Common myeloid progenitor, CD34-positive (primary cell): Measurements from ENCODE around the gene NRF1.
"Not testable (repeated sequence)": the region's sequence is repeated elsewhere in the genome, so short reads cannot be mapped to it uniquely, and the experiment has no call there.

ENCODE experiments used
- CTCF ChIA-PET: fragments of 350-600 bp; sonication (Branson Sonifier 250); formaldehyde crosslinking; loops from one replicate; lab custom pipeline; 2021; ENCODE audit warnings: antibody characterized with exemption; lab: Charles Lee
- POLR2A ChIA-PET: fragments of 350-600 bp; sonication (Branson Sonifier 250); formaldehyde crosslinking; loops from one replicate; lab custom pipeline; 2021; ENCODE audit warnings: antibody characterized with exemption; lab: Charles Lee
- DNase-seq, 3 donors: peaks; one replicate each; pipeline versions ENCODE4 v3.0.0 to v3.0.0-alpha.2; 2013
- H3K27ac ChIP-seq, 2 experiments: 1 replicate in 1 of 2; 2 replicates in 1 of 2; pipeline ENCODE4 v1.7.0; 2013; ENCODE audit warnings: inconsistent platforms in 2 of 2, low read length in 2 of 2, mild to moderate bottlenecking in 2 of 2, low read depth in 1 of 2, moderate library complexity in 1 of 2; ENCODE audit not compliant: severe bottlenecking in 2 of 2, insufficient read depth in 1 of 2, poor library complexity in 1 of 2
- H3K27me3 ChIP-seq, 5 experiments: replicated peaks in 2 of 5; 1 replicate in 3 of 5; 2 replicates in 2 of 5; pipeline versions ENCODE4 v1.6.1 to v1.7.0; 2013; ENCODE audit warnings: low read length in 4 of 5, mild to moderate bottlenecking in 2 of 5, moderate library complexity in 2 of 5, inconsistent platforms in 1 of 5; ENCODE audit not compliant: insufficient read depth in 5 of 5, control insufficient read depth in 4 of 5
- H3K36me3 ChIP-seq, 4 experiments: 1 replicate in 2 of 4; 2 replicates in 2 of 4; pipeline versions ENCODE4 v1.6.1 to v1.7.0; 2013; ENCODE audit warnings: low read length in 3 of 4, control low read depth in 1 of 4, mild to moderate bottlenecking in 1 of 4; ENCODE audit not compliant: control insufficient read depth in 4 of 4, insufficient read depth in 4 of 4
- H3K4me1 ChIP-seq, 4 experiments: 1 replicate in 3 of 4; 2 replicates in 1 of 4; pipeline versions ENCODE4 v1.6.1 to v1.7.1; 2013; ENCODE audit warnings: low read length in 3 of 4, mild to moderate bottlenecking in 3 of 4, control low read depth in 1 of 4, inconsistent platforms in 1 of 4, moderate library complexity in 1 of 4; ENCODE audit not compliant: control insufficient read depth in 4 of 4, insufficient read depth in 4 of 4; ENCODE audit errors: control extremely low read depth in 1 of 4
- H3K4me3 ChIP-seq, 7 experiments: 1 replicate in 4 of 7; 2 replicates in 3 of 7; pipeline versions ENCODE4 v1.5.1 to v1.7.0; 2013; ENCODE audit warnings: mild to moderate bottlenecking in 7 of 7, low read length in 6 of 7, moderate library complexity in 6 of 7, inconsistent platforms in 2 of 7, low read depth in 2 of 7, control low read depth in 1 of 7; ENCODE audit not compliant: insufficient read depth in 4 of 7, control insufficient read depth in 1 of 7; ENCODE audit errors: extremely low read depth in 1 of 7
- H3K9me3 ChIP-seq, 5 experiments: 1 replicate in 4 of 5; 2 replicates in 1 of 5; pipeline versions ENCODE4 v1.6.1 to v1.7.1; 2013; ENCODE audit warnings: low read length in 4 of 5, mild to moderate bottlenecking in 2 of 5, inconsistent platforms in 1 of 5, low read depth in 1 of 5, moderate library complexity in 1 of 5; ENCODE audit not compliant: control insufficient read depth in 4 of 5, insufficient read depth in 2 of 5; ENCODE audit errors: control extremely low read depth in 1 of 5
- whole genome bisulfite sequencing: methylation state at CpG from one replicate; pipeline ENCODE4 v1.1.5; 2013; ENCODE audit not compliant: insufficient coverage; 5-methylcytosine and 5-hydroxymethylcytosine counted together

NRF1 gene

GRCh38 chr7:129655811-129656210 is 44.3 kb downstream of the NRF1 start:
- Histone ChIP-seq H3K27ac (no peak overlapping the region), H3K4me3 (no peak overlapping the region), H3K9me3 (peaks cover 0 to 11% (median 10%) of the 10 kb centered on the region in 5 experiments), H3K36me3 (peaks cover 14 to 35% (median 24%) of the 10 kb centered on the region in 4 experiments), H3K27me3 (no peaks in the 10 kb centered on the region), H3K4me1 (peaks cover 0 to 5% (median 0%) of the 10 kb centered on the region in 4 experiments)
- peak in 1 of 3 donors; percentile 30 for DNase-seq
- ChIA-PET POLR2A (no interaction called here), CTCF (interaction anchor here (0.7 to 1.4 kb wide), 5 partner anchors 8 to 170 kb away, joined by 3 to 4 read pairs (median 3); no protein-coding TSS in a partner anchor)
- WGBS, result no CpG with 5 or more reads among the region's 3 CpGs

GRCh38 chr7:129657363-129657762 is 45.8 kb downstream of the NRF1 start:
- Histone ChIP-seq H3K4me1 (peaks cover 0 to 5% (median 0%) of the 10 kb centered on the region in 4 experiments), H3K27me3 (no peaks in the 10 kb centered on the region), H3K36me3 (peaks cover 20 to 49% (median 33%) of the 10 kb centered on the region in 4 experiments), H3K9me3 (peaks cover 0 to 24% (median 21%) of the 10 kb centered on the region in 5 experiments), H3K27ac (no peak overlapping the region), H3K4me3 (no peak overlapping the region)
- ChIA-PET POLR2A (no interaction called here), CTCF (interaction anchor here (0.6 to 1.5 kb wide), 3 partner anchors 9 to 360 kb away, joined by 3 to 6 read pairs (median 4); no protein-coding TSS in a partner anchor)
- DNase-seq, result no peak
- 97% methylated on average over 8 of the region's 8 CpGs for WGBS

- H3K27me3 ChIP-seq, POLR2A ChIA-PET, H3K4me1 ChIP-seq, H3K4me3 ChIP-seq, H3K27ac ChIP-seq, DNase-seq: not testable (repeated sequence)
- H3K9me3 ChIP-seq, result peaks cover 0 to 24% (median 21%) of the 10 kb centered on the region in 5 experiments
- WGBS, result no CpG with 5 or more reads among the region's 2 CpGs
- CTCF ChIA-PET, result interaction anchor here (1.0 to 2.4 kb wide), 4 partner anchors 16 to 351 kb away, joined by 3 to 7 read pairs (median 4); no protein-coding TSS in a partner anchor
- H3K36me3 ChIP-seq, result peaks cover 20 to 52% (median 32%) of the 10 kb centered on the region in 4 experiments
These were observed 48.4 kb downstream of the NRF1 start for GRCh38 chr7:129659907-129660306.

DNA sequence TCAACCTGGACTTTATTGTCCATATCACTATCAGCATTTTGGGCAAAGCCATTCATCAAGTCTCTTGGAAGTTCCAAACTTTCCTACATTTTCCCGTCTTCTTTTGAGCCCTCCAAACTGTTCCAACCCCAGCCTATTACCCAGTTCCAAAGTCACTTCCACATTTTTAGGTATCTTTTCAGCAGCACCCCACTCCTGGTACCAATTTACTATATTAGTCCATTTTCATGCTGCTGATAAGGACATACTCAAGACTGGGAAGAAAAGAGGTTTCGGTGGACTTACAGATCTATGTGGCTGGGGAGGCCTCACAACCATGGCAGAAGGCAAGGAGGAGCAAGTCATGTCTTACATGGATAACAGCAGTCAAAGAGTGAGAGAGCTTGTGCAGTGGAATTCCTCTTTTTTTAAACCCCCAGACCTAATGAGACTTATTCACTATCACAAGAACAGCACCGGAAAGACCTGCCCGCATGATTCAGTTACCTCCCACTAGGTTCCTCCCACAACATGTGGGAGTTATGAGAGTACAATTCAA is 50.2 kb downstream of the NRF1 start:
- Histone ChIP-seq H3K27me3 (no peaks in the 10 kb centered on the region), H3K4me3 (no peak overlapping the region), H3K36me3 (peaks cover 21 to 52% (median 32%) of the 10 kb centered on the region in 4 experiments), H3K9me3 (peaks cover 0 to 24% (median 21%) of the 10 kb centered on the region in 5 experiments), H3K27ac (no peak overlapping the region), H3K4me1 (peaks cover 0 to 9% (median 6%) of the 10 kb centered on the region in 4 experiments)
- CTCF ChIA-PET, result interaction anchor here (1.6 kb wide), 1 partner anchor 13 kb away, joined by 6 read pairs; no protein-coding TSS in a partner anchor
- POLR2A ChIA-PET, result no interaction called here
- WGBS, result 92% methylated on average over 2 of the region's 4 CpGs
- DNase-seq, result peak in 1 of 3 donors; percentile 18

GRCh38 chr7:129663240-129663639 is 51.7 kb downstream of the NRF1 start:
- Histone ChIP-seq H3K36me3 (peaks cover 13 to 41% (median 25%) of the 10 kb centered on the region in 4 experiments), H3K9me3 (peaks cover 0 to 24% (median 21%) of the 10 kb centered on the region in 5 experiments)
- not testable (repeated sequence) for DNase-seq, H3K27ac ChIP-seq, H3K4me3 ChIP-seq, H3K27me3 ChIP-seq, H3K4me1 ChIP-seq
- CTCF ChIA-PET, result interaction anchor here (0.7 to 3.0 kb wide), 3 partner anchors 13 to 348 kb away, joined by 4 to 23 read pairs (median 8); no protein-coding TSS in a partner anchor
- POLR2A ChIA-PET, result interaction anchor here (0.7 kb wide), 1 partner anchor 118 kb away, joined by 3 read pairs; no protein-coding TSS in a partner anchor
- WGBS, result 97% methylated on average over 29 of the region's 32 CpGs

- ChIA-PET POLR2A (no interaction called here), CTCF (interaction anchor here (0.6 to 3.0 kb wide), 16 partner anchors 9 to 1202 kb away, joined by 3 to 39 read pairs (median 4); no protein-coding TSS in a partner anchor)
- Histone ChIP-seq H3K4me3 (no peak overlapping the region), H3K27ac (no peak overlapping the region), H3K27me3 (no peaks in the 10 kb centered on the region), H3K9me3 (peaks cover 0 to 24% (median 21%) of the 10 kb centered on the region in 5 experiments), H3K36me3 (peaks cover 7 to 32% (median 20%) of the 10 kb centered on the region in 4 experiments), H3K4me1 (peaks cover 0 to 9% (median 6%) of the 10 kb centered on the region in 4 experiments)
- 96% methylated on average over 3 of the region's 5 CpGs for WGBS
- DNase-seq, result peak; percentile 66 to 84 (median 80)
These were observed 52.8 kb downstream of the NRF1 start for GRCh38 chr7:129664029-129665012.
